ENCODE data around the gene FUT9.

The FUT9 gene

DNA sequence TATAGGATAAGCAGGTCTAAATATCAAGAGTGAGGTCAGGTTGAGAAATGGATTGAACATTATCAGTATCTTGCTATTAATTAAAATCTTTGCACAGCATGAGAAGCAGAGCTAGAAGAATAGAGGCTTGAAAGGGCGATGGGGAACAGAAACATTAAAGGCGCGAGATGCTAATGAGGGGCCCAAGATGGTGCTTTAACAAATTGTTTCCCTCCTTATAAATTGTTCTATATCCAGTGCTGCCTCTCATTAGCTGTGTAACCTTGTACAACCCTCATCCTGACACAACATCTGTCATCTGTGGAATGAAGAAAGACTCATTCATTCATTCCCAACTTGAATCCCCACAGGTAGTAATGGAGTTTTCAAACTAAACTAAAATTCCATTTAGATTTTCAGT is 57.8 kb downstream of the FUT9 start:
- DNase-seq (ENCODE audit: low spot score) = no peak

DNA sequence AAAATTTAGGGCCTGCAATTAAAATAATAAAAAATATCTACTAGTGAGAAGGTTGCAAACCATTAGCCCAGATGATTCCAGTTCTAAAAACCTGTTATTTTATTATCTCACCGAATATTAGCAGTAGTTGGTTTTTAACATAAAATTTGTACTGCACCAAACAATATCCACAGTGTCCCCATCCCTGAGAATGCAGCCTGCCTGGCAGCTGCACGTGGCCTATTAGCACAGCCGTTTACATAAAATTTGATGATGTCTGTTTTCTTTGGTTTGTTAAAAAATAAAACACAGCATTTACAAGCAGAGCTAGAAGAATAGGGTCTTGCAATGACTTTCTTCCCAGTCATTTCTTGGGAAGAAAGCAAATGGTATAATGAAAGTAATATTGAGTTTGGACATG is 58.2 kb downstream of the FUT9 start:
- no peak for DNase-seq (ENCODE audit: low spot score)

DNA sequence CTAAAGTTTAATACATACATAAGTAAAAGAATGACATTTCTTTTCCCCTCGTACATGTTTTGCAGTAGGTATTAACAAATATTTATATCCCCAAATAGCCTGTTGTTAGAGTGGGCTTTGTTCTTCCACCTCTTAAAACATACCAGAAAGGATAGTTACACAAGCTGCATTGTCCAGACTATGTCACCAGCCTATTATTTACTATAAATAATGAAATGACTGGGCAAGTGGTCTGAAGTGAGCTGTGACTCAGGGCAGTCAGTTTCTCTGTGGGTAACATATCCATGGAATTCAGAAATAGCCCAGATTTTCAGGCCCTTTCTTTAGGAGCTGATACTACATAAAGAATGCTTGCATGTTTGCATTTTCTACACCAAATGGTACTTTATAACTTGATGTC is 60.1 kb downstream of the FUT9 start:
- DNase-seq (ENCODE audit: low spot score) = no peak

DNA sequence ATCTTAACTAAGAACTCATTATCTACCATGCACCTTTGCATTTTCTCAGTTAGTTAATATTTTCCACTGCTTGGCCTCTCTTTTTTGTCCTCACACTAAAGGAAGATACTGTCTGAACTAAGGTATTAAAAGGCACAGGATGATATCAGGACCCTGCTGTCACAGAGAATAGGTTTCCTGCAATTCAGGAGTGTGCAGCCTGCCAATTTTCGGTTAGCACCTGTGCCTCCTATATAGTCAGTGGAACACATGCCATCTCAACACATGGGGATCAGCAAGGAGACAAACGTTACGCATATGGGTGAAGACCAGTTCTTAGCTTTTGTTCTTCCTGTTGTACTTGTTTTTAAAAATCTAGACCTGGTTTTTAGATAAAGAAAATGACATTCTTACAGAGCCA is 71.0 kb downstream of the FUT9 start:
- no peak for DNase-seq (ENCODE audit: low spot score)

DNA sequence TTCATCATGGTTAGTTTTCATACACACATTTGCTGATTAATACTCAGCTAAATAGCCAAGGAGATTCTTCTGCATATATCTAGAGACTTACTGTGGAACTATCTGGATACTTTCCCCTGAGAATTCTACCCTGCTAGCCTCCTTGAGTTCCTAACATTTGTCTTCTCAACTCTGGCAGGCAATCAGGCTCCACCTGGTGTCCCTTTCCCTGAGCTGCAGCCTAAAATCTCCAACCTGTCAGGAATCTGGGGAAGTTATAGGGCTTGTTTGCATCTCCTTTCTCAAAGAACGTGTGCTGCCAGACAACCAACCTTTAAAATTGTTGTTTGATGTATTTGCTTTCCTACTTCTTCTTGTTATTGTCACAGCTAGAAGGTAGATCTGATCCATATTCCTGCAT is 73.4 kb downstream of the FUT9 start:
- no peak for DNase-seq (ENCODE audit: low spot score)

DNA sequence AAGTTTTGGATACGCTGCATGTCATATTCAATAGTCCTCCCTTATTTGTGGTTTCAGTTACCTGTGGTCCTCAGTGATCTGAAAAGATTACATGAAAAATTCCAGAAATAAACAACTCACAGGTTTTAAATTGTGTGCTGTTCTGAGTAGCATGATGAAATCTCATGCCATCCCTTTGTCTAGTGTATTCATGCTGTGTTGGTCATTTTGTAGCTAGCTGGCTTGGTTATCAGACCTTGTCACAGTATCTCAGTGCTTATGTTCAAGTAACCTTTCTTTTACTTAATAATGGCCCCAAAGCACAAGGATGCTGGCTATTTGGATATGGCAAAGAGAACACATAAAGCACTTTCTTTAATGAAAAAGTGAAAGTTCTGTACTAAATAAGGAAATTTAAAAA is 78.3 kb downstream of the FUT9 start:
- DNase-seq (ENCODE audit: low spot score) = no peak

DNA sequence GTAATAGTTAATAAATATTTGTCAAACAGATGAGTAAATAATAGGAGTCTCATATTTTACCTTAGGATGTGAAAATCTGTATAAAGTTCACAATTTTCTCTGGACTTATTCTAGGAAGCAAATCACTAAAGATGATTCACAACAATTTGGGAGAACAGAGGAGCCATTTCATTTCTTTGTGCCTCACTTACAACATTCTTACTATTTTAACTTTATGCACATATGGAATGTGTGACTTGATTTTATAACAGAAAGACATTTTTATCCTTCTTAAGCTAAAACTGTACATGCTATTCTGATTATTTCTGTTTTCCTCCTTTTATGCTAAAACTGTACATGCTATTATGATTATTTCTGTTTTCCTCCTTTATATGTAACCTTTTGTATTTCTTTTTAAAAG is 83.3 kb downstream of the FUT9 start:
- DNase-seq (ENCODE audit: low spot score) = no peak

DNA sequence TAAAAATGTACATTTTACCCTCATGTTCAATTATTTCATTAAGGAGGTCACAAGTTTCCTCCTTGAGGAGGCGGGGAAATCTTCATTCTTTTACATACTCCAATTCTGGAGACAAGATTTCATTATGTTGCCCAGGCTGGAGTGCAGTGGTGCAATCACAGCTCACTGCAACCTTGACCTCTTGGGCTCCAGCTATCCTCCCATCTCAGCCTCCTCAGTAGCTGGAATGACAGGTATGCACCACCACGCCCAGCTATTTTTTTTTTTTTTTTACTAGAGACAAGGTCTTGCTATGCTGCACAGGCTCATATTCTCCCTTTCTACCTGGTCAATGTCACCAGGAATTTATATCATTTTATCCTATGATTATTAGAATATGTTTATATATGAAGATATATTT is 85.8 kb downstream of the FUT9 start:
- DNase-seq (ENCODE audit: low spot score) = no peak

DNA sequence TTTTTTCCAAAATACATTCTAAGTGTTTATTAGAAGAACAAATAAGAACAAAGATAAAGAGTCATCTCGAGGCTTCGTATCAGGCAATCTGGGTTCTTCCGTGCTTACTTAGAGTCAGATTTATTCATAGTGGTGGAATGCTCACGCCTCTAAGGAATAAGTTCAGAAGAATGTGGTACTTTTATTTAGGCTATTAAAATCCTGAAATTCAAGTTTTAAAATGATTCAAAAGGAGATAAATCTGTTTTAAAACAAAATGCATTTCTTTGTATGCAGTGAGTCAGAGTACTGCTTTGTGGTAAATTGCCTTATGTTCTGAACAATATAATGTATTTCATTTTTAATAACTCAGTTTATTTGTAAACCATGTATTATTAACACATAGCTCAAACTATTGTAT is 89.1 kb downstream of the FUT9 start:
- no peak for DNase-seq (ENCODE audit: low spot score)

DNA sequence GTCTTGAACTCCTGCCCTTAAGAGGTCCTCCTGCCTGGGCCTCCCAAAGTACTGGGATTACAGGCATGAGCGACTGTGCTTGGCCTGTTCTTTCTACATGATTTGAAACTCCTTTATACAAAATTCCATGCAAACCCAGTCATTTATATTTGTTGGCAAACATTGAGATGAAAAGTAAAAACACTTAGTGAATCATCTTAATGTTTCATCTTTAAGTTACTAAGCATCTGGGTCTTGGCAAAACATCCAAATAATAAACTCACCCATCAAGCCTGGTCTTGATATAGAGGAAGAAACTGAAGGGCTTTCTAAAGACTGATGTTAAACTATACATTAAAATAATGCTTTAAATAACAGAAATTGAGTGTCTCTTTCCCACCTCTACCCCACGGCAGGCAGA is 95.1 kb downstream of the FUT9 start:
- DNase-seq (ENCODE audit: low spot score) = no peak

DNA sequence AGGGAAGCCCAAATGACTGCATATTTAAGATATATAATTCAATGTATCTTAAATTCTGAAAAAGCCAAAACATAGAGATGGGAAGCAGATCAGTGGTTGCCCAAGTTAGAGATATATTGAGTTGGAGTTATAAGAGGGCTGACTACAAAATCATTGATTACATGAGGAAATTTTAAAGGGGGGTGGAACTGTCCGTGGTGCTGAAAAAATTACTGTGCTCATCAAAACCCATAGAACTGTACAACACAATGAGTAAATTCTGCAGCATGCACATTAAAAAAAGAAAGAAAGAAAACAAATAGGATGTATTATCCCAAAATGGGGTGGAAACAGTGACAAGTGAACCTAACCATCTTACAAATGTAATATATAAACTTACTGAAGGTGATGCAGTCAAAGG is 100.9 kb downstream of the FUT9 start:
- no peak for DNase-seq (ENCODE audit: low spot score)

DNA sequence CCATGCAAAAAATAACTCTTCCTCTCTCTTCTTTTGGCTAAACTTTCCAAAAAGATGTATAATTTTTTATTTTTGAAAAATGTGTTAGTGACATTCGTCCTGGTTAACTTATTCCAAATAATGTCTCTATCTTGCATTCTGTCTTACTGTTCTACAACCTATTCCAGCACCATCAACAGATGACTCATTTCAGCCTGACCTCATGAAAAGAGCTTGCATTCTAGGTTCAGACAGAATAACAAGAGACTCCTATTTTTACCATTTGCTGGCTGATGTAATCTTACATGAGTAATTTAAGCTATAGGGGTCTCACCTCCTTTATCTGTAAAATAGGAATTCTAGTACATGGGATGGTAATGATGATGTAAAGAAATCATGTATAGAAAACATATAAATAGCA is 109.0 kb downstream of the FUT9 start:
- DNase-seq (ENCODE audit: low spot score) = no peak

DNA sequence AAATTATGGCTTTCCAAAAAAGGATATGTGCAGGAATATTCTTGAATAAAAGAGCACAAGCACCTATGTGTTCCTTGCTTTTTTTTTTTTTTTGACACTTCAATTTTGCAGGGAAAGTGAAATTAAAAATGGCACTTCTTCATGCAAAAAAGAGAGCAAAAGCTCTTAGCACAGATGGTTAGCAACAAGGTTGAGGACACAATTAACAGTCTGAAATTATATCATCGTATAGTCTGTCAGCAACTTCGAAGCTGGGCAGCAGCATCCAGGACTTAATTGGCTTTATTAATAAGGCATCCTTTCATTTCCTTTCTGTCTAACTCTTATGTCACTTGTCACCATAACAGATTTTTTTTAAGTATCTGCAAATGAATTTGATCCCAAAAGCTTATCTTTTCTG is 122.6 kb downstream of the FUT9 start:
- no peak for DNase-seq (ENCODE audit: low spot score)

DNA sequence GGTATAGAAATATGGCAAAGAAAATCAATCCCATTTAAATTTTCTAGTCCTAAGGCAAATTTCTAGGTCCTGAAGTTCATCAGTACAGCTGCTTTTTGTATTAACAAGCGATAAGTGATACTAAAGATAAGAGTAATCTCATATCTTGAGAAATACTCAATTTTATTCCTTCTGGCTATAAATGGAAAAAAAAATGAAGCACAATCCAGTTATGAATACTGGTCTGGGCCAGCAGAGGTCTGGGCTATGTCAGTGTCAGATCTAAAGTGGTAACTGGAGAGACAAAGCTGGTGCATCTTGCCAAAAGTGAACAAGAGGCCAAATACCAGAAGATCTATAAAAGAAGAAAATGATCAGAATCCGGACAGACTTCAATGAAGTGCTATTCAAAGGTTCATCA is 126.4 kb downstream of the FUT9 start:
- DNase-seq (ENCODE audit: low spot score) = no peak

DNA sequence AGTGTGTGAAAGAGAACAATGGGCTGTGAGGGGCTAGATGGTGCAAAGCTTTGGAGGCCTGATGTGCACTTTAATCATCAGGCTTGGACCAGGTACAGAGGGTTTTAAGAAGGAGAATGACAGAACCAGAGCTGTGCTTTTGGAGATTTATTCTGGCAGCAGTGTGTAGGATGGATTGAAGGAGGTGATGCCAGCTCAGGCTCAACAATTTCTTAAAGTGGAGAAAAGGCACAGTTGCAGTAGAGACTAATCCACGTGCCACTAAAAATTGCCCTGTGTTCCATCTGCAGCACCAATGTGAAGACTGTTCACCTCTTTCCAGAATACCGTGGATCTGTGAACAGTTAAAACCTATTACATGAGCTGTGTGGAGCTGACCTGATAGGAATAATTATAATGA is 134.7 kb downstream of the FUT9 start:
- no peak for DNase-seq (ENCODE audit: low spot score)

DNA sequence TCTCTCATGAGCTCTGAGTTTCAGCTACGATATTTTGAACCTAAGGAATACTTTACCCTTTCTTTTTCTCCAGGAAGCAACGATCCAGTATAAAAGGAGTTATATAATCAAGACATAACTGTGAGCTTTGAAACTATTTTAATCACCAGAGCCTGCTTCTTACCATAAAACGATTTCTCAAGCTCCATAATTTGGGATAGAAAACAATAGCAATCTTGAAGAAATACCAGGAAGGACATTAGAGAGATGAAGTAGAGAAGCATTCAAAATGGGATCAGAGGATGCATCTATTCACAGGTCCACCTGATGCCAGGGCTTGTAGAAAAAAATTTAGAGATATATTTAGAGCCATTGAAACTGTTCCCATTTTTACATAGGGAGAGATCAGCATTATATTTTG is 135.9 kb downstream of the FUT9 start:
- DNase-seq (ENCODE audit: low spot score) = no peak

DNA sequence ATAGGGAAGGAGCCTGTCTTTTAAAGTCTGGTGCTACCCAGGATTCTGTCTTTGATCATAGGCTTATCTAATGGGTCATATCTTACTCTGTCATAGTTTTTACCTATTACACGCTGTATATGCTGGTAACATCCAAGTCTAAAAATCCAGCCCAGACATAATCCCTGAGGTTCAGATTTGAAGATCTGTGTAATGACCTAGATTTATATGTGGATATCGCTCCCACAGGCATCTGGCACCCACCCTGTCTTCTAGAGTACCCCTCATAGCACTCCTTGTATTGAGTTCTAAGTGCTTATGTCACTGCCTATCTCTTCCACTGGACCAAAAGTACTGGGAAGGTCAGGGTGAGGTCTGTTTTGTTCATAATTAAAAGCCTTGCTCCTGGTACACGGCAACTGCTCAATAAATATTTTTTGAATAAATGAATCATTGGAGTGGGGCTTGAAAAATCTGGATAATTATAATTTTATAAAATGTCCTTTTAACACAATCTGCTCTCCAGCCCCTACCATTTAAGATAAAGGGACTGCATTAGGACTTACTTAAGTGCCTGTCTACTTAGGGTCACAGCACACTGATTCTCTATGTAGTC is 136.4 kb downstream of the FUT9 start:
- DNase-seq (ENCODE audit: low spot score) = no peak

DNA sequence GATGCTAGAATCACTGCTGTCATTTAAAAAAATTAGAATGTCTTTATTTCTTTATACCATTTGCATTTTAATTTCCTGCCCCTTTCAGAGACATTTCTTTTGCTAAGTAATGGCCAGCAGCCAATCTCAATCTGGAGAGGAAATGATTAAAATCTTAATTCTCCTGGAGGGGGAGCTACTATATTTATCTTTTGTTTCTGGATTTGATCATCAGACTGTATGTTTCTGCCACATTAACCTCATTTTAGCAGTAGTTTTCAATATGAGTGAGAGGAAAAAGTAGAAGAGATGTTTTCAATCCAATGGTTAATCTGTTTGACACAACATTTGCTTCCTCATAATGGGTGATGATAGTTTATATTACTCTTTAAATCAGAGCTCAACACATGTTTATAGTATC is 138.0 kb downstream of the FUT9 start:
- no peak for DNase-seq (ENCODE audit: low spot score)

DNA sequence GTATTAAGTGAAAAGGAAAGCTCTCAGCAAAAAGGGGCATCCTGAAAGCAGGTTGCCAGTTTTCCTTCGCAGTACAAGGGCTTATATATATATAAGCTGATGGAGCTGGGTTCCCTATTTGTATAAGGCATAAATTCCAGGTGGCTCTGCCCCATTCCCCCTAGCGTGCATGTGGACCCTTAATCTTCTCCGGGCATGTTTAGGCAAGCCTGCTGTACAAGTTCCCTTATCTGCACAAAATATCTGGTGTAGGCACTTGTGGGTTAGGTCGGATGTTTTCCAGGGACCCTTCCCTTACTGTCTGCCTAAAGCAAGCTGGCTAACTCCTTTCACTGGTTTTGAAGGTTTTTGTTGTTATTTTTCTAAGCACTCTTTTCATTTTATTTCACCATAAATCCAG is 140.7 kb downstream of the FUT9 start:
- no peak for DNase-seq (ENCODE audit: low spot score)

DNA sequence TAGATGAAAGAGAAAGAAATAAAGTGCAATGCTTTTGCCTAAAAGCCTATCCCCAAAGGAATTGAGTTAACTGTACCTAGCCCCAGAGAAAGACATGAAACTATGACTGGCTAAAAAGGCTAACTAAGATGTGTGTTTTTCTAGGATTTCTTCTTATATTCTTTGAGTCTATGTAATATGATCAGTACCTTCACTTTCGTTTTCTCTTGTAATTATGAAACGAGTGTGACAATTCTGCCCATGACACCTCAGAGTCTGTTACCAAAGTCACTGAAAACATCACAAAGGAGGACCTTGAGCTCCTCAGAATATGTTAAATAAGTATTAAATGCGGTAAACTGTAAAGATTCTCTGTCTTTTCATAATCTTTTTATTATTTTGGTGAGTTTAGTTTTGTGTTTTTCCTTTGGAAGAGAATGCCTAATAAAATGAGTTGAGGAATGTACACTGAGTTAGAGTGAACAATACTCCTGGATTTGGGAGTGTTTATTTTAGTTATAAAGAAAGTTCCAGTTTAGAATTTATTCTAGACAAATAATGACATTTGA is 141.3 kb downstream of the FUT9 start:
- no peak for DNase-seq (ENCODE audit: low spot score)

DNA sequence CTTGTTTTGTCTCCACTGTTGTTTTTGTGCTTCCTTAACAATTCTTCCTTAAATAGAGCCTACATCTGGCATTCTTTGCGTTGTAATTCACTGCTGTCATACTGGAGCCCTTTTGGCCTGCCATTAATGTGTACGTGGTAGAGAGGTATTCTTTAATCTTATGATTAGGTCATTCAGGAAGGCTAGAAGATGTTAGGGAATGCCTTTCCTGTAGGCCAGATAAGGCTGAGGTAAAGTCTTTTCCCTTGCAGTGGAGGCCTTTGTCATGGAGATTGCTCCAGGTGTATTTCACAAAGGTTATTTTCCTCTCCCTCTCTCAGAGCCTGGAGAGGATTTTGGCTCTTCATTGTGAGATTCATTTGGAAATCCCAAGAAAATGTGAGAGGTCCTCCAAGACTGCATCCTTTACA is 146.9 kb downstream of the FUT9 start:
- DNase-seq (ENCODE audit: low spot score) = no peak

DNA sequence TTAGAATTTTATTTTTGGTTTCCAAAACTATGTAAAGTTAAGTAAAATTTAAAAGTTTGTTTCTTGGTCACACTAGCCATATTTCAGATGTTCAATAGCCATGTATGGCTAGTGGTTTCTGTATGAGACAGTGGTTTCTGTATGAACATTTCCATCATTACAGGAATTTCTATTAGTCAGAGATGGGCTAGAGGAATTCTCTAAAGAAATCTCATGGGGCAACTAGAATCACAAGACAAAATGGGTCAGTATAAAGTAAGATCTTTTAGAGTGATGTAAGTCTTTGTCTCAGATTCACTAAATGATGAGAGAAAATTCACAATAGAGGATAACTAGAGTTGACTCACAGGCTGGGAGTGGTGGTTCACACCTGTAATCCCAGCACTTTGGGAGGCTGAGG is 149.0 kb downstream of the FUT9 start:
- DNase-seq (ENCODE audit: low spot score) = no peak

DNA sequence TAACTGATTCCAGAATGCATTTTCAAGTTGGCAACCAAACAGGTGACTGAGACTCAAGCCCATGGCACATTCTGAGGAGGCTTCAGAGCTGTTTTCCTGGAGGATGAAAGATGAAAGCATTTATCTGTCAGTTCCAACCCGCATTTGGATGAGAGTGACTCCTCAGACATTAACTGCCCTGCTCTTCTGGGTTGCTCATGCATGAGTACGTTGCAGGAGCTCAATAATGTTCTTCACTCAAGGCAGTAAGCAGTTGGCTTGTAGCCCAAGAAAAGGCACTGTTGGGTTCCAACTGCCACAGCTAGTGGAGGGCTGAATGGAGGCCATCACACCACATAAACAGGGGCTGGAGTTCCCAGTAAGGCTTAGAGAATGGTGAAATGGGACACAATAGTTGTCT is 155.3 kb downstream of the FUT9 start:
- no peak for DNase-seq (ENCODE audit: low spot score)

DNA sequence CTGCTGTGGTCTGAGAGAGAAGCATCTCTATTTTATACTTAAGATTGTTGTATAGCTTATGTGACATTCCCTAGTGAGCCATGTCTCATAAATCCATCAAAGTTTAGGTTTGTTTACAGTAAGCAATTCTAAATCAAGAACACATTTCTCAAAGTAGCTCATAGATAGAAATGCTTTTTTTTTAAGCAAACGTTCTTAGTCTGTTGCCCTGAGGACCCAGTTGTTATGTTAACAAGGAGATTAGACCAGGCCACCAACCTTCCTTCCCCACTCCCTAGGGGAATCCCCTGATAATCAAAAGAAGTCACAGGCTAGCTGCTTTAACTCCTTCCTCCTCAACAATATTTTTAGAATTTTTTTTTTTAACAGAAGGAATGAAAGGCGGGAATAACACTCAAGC is 169.0 kb downstream of the FUT9 start:
- no peak for DNase-seq (ENCODE audit: low spot score)

DNA sequence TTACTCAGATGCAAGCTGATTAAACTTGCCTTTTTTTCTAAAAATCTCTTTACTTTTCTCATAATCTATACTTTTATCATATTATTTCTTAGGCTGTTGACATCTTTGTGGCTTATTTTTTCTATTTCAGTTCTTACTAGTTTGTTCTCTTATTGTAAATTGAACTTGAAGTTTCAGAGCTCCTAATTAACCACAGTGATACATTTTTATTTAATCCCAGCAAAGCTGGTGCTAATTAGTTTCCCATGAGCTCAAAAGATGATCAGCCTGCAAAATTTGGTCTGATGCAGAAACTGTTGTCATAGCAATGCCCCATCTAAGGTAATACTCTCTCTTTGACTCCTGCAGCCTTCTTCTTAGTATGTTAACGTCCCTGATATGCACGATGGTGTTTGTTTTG is 170.3 kb downstream of the FUT9 start:
- DNase-seq (ENCODE audit: low spot score) = no peak
